Epithelial cell of esophagus (primary cell): ENCODE data around the gene PRPSAP2.

Experiments used
- DNase-seq: peaks from one replicate; pipeline ENCODE4 v3.0.0; 2010; ENCODE audit warnings: low read depth
- H3K4me3 ChIP-seq: 2 replicates; pipeline ENCODE4 v1.5.1; 2011; ENCODE audit warnings: mild to moderate bottlenecking, low read length, control low read depth
- TF ChIP-seq, protein P1 (sequence below): IDR thresholded peaks from 2 replicates; pipeline ENCODE4 v1.5.1; 2011; ENCODE audit warnings: low read depth, mild to moderate bottlenecking, low read length, control low read depth, inconsistent platforms; ENCODE audit not compliant: insufficient read depth; ENCODE audit errors: missing control alignments

The PRPSAP2 gene

DNA sequence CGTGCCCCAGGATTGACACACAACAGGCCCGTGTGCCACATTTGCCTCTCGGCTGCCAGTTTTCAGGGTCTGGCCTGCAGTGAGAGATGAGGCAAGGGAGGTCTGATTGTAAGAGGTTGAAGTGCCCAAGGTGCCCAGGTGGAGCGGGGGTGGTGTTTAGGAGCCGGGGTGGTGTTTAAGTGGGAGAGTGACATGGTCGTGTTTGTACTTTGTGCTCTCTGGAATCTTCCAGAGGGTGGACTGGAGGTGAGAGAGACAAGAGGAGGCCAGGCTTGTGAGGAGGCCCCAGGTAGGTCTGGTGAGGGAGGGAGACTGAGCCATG lies 104.5 kb downstream of the PRPSAP2 start:
- DNase-seq: no peak
- TF ChIP-seq, protein P1, sequence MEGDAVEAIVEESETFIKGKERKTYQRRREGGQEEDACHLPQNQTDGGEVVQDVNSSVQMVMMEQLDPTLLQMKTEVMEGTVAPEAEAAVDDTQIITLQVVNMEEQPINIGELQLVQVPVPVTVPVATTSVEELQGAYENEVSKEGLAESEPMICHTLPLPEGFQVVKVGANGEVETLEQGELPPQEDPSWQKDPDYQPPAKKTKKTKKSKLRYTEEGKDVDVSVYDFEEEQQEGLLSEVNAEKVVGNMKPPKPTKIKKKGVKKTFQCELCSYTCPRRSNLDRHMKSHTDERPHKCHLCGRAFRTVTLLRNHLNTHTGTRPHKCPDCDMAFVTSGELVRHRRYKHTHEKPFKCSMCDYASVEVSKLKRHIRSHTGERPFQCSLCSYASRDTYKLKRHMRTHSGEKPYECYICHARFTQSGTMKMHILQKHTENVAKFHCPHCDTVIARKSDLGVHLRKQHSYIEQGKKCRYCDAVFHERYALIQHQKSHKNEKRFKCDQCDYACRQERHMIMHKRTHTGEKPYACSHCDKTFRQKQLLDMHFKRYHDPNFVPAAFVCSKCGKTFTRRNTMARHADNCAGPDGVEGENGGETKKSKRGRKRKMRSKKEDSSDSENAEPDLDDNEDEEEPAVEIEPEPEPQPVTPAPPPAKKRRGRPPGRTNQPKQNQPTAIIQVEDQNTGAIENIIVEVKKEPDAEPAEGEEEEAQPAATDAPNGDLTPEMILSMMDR: no peak
- no peak overlapping the region for H3K4me3 ChIP-seq

DNA sequence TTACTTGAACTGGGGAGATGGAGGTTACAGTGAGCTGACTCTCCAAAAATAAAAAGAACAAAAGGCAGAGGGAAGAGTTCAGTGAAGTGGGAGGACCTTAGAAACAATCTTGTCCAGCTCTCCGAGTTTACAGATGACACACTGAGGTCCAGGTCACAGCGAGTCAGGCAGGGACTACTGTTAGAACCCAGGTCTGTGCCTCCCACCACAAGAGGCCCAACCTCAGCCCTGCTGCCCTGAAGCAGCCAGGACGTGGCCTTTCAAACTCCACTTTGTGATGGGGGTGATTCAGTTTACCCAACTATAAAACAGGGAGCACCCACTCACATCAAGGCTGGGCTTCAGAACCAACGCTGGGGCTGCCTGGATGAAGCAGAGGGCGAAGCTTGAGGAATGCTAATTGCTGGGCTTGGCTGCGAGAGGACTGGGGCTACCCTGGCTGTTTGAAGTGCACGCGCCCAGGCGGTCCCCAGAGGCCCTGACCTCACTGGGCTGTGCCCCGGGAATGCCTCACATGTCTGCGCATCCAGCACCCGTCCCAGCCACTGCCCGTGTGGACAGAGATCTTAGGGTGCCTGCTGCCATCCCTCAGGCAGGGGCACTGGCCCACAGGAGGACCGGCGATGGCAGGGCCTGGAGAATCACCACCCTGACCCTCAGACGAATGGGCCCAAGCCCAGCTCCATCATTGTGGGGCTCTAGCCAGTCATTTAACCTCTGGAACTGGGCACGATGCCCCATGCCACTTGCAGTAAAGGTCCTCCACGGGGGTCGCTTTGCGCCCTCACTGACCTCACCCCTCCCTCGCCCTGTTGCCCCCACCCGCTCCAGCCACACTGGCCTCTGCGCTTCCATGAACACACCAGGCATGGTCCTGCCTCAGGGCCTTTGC lies 105.4 kb downstream of the PRPSAP2 start:
- DNase-seq: no peak
- H3K4me3 ChIP-seq: no peak overlapping the region
- TF ChIP-seq, protein P1: no peak

DNA sequence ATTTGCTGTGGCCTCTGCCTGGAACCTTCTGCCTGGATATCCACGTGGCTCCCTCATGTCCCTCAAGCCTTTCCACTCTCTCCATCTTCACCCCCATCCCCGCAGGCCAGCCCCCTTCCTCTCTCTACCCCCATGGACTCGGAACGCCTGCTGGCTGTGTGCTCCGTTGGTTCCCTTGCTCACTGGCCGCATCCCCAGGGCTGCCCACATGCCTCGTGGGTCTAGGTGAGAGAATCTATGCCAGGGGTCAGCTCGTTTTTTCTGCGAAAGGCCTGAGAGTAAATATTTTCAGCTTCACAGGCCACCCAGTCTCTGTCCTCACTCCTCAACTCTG lies 106.1 kb downstream of the PRPSAP2 start:
- TF ChIP-seq, protein P1: no peak
- no peak overlapping the region for H3K4me3 ChIP-seq
- DNase-seq: no peak

DNA sequence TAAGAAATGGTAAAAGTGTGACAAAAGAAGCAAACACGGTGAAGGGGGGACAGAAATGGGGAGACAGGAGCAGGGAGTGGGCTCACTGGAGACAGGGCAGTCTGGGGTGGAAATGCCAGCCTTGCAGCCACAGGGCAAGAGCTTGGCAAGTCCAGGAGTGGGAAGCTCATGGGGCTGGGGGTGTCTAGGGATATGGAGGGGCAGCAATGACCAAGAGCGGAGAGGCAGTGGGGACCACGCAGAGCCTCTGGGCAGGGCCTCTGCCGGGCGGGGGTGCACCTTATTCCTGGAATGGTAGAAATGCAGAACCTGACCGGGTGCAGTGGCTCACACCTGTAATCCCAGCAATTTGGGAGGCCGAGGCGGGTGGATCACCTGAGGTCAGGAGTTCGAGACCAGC lies 106.6 kb downstream of the PRPSAP2 start:
- TF ChIP-seq, protein P1: no peak
- H3K4me3 ChIP-seq: no peak overlapping the region
- no peak for DNase-seq

DNA sequence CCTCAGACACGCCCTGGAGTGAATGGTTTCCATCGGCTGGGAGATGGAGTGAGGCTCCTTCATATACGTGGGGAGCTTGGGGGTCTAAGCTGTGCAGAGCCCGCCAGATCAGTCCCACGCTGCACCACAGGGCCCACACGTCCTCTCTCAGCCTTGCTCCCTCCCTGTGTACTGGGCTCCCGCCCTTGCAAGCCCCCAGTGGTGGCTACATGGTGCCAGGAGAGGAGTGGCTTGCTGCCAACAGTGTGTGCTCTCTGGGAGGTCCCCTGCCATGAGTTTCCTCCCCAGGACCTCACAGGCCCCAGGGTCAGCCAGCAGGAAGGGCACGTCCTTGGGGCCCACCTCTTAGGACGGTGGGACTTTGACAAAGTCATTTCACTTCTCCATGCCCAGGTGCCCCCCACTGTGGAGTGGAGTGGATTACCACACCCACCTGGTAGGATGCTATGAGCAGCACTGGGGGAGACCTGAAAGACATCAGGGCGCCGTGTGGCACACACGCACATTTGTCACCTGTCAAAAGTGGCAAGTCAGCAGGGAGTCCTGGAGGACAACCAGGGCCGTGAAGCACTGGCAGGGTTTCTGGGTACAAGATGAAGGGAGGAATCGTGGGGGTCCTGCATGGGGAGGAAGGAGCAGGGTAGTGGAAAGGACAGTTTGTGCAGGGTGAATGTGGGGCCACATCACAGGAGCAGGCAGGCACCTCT lies 107.8 kb downstream of the PRPSAP2 start:
- TF ChIP-seq, protein P1: no peak
- no peak for DNase-seq

DNA sequence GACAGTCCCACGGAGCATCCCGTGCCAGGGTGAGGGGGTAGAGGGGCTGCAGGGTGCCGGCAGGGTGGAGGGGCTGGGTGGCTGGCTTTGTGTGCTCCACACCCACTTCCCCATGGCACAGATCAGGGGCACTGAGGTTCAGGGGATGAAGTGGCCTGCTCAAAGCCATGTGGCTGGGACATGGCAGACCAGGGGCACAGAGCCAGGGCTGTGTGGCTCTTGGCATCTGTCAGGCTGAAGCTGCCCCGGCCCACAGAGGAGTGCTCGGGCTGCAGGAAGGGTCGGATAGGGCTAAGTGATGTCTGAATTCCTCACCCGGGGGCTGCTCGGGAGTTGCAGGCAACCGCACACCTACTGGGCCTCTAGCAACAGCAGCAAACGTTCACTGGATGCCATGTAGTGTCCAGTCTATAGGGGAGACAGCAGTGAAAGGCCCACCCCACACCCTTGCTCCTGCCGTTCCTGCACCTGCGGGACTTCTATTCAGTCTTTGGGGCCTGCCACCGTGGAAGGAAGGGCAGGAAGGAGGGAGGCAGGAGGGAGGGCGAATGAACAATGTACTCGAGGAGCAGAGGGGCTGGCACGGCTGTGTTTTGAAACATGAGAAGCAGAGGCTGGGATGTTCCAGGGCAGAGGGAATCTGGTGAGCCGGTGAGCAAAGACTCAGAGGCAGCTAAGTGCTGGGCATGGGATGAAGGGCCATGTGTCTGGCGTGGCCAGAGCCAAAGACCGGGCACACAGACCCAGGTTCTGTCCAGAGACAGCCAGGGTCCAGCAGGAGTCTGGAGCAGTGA lies 109.1 kb downstream of the PRPSAP2 start:
- DNase-seq: no peak
- no peak overlapping the region for H3K4me3 ChIP-seq

More for the DNA sequence above, 107.8 kb downstream of the PRPSAP2 start:
- no peak overlapping the region for H3K4me3 ChIP-seq

More for the DNA sequence above, 109.1 kb downstream of the PRPSAP2 start:
- TF ChIP-seq, protein P1: no peak
